NCI-H1048 (cell line): ENCODE results near the gene IL2RA.
"Not testable (repeated sequence)": the region's sequence is repeated elsewhere in the genome, so short reads cannot be mapped to it uniquely, and the experiment has no call there.

ENCODE experiments used
- DNase-seq: peaks from one replicate; lab custom pipeline; 2025; lab: John Stamatoyannopoulos, UW

IL2RA gene

DNA sequence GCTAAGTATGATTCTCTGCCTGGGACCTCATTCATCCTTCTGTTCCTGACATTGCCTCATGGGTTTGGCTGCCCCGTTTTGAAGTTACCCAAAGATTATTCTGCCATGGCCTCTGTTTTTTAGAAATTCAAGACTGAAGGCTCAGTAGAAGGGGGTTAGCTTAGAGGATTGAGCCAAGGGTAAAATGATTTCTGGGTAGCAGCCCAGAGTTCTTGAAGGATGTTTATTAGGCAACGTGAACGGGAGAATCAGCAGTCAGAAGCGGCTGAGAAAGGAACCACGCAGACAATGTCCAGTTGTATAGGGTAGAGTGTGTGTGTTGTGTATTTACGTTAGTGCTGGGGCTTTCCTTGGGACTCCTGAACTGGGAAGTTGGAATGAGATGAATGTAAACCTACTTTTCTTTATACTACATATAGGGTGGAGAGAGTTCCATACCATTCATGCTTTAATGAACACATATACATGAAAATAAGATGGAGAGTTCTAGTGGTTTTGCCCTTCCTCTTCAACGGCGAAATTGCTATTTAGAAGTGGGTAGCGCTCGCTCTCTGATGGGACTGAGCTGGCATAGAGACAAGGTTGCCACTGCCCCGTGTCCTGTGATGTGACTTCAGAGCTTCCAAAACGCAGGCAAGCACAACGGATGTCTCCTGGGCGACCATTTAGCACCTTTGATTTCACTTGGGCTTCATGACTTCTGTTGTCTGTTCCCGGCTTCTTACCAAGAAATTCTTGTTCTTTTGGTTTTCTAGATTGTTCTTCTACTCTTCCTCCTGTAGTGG is 49.9 kb downstream of the IL2RA start:
- no peak for DNase-seq

GRCh38 chr10:6011558-6011957 is 50.6 kb downstream of the IL2RA start:
- DNase-seq: no peak

GRCh38 chr10:6010569-6010968 is 51.6 kb downstream of the IL2RA start:
- DNase-seq: no peak

- DNase-seq: no peak
Observed at GRCh38 chr10:6009961-6010360, 52.2 kb downstream of the IL2RA start.

DNA sequence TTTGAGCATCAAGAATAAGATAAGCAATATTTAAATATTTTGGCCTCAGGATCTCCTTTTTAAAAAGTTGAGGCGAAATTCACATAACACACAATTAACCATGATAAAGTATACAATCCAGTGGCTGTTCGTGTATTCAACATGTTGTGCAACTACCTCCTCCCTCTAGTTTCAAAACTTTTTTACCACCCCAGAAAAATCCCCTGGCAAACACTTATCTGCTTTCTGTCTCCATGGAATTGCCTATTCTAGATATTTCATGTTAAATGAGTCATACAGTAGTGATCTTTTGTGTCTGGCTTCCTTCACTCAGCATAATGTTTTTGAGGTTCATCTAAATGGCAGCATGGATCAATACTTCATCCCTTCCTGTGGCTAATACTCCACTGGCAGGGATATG is 53.0 kb downstream of the IL2RA start:
- DNase-seq: no peak

DNA sequence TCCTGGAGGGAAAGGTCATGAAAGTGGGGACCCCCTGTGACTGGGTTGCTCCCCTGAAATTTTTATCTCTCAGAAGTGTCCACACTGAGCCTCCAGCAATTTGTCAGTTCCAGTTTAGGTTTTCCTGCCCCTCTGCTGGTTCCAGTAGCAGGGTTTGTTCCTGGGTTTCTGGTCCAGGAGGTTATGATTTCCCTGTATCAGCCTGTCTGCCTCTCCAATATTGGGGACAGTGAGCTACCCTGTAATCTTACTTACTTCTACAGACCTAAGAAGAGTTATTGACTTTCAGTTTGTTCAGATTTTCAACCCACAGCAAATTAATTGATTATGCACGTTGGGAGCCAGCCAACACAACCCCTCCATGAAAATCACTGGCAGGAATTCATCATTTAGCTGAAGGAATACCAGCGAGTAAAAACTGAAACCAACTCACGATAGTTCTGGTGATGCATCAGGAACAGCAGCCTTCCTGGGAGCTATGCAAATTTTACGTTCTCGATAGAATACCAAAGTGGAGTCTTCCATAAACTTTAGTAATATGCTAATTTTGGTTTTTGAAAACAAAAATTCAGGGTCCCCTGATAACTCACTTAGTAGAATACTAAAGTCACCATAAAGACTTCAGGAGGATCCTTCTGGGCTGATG is 53.5 kb downstream of the IL2RA start:
- no peak for DNase-seq

GRCh38 chr10:6006991-6007390 is 55.2 kb downstream of the IL2RA start:
- DNase-seq: no peak

DNA sequence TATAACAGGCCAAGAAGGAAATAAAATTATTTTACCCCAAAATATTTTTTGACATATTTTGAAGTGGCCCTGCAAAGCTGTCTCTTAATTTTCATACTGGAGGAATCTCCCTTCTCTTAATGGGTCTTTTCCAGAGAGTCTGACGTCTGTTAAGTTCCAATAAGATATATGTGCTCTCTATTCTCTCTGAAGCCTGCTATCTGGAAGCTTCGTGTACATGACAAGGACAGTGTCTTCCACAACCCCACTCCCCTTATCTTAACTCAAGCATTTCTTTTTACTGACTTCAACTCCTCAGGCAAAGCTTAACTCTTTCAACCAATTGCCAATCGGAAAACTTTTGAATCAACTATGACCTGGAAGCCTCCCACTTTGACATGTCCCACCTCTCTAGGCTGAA is 55.6 kb downstream of the IL2RA start:
- no peak for DNase-seq

DNA sequence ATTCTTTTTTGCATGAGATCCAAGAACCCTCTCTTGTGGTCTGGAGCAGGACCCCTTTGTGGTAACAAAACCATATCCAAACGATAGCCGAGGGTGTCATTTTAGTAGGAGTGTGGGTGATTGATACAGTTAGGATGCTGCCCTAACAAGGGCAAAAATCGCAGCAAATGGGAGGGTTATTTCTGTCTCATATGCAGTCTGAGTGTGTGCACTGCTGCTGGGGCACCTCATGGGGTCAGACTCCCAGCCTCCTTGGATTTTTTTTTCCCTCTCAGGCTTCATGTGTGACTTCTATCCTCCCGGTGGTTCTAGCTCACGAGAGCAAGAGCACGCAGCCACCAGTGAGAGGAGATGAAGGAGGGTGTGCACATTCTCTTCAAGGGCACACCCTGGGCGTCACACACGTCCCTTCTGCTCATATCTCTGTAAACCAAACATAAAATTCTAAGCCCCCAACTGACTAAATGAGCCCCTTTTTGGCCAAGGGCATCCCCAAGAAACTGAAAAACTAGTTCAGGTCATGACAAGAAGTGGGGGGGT is 56.2 kb downstream of the IL2RA start:
- DNase-seq: no peak

DNA sequence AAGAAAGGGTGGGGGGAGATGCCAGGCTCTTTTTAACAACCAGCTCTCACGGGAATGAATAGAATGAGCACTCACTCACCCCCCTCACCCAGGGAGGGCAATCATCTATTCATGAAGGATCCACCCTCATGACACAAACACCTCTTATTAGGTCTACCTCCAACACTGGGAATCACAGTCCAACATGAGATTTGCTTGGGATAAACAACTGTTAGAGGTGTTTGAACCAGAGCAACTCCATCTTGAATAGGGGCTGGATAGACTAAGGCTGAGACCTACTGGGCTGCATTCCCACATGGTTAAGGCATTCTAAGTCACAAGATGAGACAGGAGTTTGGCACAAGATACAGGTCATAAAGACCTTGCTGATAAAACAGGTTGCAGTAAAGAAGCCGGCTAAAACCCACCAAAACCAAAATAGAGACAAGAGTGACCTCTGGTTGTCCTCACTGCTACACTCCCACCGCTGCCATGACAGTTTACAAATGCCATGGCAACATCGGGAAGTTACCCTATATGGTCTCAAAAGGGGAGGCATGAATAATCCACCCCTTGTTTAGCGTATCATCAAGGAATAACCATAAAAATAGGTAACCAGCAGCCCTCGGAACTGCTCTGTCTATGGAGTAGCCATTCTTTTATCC is 56.9 kb downstream of the IL2RA start:
- not testable (repeated sequence) for DNase-seq

DNA sequence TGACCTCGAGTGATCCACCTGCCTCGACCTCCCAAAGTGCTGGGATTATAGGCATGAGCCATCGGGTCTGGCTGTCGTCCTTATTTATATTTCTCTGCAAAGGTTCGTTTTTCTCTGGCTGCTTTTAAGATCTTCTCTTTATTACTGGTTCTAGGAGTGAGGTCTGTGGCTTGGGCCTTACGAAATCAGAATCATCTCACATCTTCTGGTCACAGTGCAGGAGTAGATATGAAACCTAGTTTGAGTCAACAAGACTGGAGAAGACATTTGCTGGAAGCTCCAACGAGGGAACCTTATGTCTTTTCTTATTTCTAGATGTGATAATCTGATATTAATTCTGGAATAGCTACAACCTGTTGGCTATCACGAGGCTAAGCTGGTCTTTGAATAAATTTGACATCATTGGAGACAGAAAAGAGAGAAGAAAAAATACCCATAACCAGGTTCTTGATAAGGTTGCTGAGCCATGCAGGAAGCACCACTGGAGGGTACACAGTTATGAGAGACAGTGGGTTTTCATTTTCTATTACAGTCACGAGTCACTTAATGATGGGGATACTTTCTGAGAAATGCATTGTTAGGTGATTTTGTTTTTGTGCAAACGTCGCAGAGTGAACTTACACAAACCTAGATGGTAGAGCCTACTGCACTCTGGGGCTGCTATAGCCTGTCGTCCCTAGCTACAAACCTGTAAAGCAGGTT is 59.2 kb downstream of the IL2RA start:
- DNase-seq: no peak

- no peak for DNase-seq
Observed at GRCh38 chr10:5999440-6000165, 62.6 kb downstream of the IL2RA start.

- no peak for DNase-seq
Observed at GRCh38 chr10:5996696-5997095, 65.5 kb downstream of the IL2RA start.

DNA sequence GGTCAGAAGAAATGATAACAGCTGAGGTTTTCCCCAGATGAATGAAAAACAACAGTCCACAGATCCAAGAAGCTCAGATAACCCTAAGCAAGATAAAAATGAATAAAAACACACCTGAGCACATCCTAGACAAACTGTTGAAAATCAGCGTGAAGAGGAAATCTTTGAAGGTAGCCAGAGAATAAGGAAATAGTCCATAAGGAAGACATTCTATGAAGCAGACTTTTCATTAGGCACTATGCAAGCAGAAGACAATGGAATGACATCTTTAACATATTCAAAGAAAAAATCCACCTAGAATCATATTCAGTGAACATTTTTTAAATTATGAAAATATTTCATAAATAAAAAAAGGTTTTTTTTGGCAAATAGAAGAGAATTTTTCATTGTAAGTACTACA is 69.8 kb downstream of the IL2RA start:
- no peak for DNase-seq

DNA sequence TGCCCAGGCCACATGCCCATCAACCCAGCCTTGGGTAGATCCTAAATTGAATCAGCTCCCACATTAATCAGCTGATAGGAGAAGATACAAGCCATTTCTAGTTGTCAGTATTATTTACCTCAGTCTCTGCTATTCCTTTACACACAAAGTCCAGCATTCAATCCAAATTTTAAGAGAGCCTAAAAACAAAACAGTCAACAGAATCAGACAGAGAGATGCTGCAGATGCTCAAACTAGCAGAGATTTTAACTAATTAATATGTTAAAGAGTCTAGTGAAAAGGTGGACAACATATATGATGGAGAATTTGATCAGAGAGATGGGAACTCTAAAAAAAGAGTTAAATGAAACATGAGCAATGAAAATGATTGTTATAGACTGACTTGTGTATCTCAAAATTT is 70.5 kb downstream of the IL2RA start:
- DNase-seq: no peak

DNA sequence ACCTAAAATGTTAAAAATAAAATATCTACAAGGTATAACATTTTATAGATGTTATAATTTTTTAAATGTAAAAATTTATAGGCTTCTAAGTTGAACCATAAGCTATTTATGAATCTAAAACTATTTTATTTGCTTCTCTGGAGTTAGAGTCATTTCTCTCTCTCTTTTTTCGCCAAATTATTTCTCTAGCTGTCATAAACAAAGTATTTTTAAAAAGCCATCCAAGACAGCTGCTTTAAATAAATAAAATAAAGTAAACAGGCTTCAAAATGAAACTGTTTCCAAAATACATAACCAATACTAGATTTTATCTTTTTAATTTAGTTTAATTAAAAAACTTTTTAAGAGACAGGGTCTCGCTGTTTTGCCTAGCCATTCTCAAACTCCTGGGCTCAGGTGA is 72.4 kb downstream of the IL2RA start:
- DNase-seq: no peak

GRCh38 chr10:5988336-5988920 is 73.7 kb downstream of the IL2RA start:
- DNase-seq: no peak

DNA sequence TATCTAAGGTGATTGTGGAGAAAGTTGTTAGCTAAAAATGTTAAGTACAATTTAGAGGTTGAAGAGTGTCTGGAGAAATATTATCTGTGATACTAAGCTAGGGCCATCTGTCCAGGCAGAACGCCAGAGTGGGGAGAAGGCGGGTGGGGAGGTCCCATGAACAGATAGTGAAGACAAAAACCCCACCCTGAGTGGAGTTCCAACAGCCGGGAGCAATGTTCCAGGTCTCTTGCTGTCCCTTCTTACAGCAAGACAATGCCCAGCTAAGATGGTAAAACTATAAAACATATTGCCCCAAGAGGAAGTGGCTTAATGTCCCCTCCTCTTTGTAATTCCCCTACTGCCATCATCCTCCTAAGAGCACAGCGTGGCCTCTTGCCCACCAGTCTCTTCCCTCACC is 74.4 kb downstream of the IL2RA start:
- no peak for DNase-seq

- DNase-seq: no peak
Observed at GRCh38 chr10:5985029-5985428, 77.1 kb downstream of the IL2RA start.

DNA sequence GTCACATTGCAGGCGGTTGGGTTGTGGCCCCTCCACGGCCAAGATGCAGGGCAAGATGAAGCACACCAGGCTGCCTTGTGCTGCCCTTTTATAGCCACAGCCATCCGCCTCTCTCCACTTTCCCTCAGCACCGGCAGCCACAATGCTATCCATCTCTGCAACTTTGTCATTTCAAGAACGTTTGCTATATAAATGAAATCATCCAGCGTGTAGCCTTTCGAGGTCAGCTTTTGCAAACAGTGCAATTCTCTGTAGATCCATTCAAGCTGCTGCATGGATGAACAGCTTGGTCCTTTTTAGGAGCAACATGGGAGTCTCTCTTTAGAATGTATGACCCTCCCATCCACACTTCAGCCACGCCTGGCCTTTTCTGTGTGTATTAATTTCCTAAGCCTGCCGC is 78.4 kb downstream of the IL2RA start:
- DNase-seq: no peak

DNA sequence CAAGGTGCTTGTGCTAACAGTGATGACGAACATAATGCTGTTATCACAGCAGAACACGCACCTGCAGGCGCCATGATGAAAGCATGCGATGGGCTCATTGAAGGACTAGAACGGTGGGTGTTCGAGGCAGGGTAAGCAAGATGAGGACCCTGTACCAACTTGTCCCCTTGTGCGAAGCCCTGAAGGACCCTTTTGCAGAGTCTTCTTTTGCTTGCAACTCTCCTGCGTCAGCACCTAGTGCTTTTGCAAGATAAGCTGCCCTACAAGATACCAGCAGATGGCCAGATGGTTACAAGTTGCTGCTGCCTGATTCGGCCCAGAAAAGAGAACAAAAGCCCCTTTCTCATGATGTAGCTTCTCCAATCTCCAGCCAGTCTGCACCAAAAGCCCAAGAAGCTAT is 80.6 kb downstream of the IL2RA start:
- DNase-seq: no peak

DNA sequence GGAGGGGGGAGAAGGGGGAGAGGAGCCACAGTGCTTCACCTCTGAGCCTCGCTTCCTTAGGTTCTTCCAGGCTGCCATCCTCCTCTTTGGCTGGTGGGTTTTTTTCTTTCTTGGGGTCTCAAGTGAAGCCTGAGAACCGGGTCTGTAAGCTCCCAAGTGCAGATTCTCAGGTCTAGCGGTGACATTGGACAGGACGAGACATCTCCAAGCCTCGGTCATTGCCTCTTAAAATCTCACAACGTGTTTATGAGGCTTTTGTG is 84.0 kb downstream of the IL2RA start:
- no peak for DNase-seq
